AG09319 (cell line): ENCODE results near the gene SMG6.

Source experiments
- DNase-seq: peaks from one replicate; pipeline ENCODE4 v3.0.0-alpha.2; 2010; ENCODE audit warnings: low read depth; ENCODE audit errors: extremely low read depth
- TF ChIP-seq, protein P1 (sequence below): IDR thresholded peaks from 2 replicates; pipeline ENCODE4 v1.5.1; 2011; ENCODE audit warnings: low read depth, mild to moderate bottlenecking, inconsistent platforms, low read length, moderate library complexity

SMG6 gene

GRCh38 chr17:2064980-2065785 is 238.4 kb downstream of the SMG6 start:
- TF ChIP-seq, protein P1, sequence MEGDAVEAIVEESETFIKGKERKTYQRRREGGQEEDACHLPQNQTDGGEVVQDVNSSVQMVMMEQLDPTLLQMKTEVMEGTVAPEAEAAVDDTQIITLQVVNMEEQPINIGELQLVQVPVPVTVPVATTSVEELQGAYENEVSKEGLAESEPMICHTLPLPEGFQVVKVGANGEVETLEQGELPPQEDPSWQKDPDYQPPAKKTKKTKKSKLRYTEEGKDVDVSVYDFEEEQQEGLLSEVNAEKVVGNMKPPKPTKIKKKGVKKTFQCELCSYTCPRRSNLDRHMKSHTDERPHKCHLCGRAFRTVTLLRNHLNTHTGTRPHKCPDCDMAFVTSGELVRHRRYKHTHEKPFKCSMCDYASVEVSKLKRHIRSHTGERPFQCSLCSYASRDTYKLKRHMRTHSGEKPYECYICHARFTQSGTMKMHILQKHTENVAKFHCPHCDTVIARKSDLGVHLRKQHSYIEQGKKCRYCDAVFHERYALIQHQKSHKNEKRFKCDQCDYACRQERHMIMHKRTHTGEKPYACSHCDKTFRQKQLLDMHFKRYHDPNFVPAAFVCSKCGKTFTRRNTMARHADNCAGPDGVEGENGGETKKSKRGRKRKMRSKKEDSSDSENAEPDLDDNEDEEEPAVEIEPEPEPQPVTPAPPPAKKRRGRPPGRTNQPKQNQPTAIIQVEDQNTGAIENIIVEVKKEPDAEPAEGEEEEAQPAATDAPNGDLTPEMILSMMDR: peak; percentile 57

DNA sequence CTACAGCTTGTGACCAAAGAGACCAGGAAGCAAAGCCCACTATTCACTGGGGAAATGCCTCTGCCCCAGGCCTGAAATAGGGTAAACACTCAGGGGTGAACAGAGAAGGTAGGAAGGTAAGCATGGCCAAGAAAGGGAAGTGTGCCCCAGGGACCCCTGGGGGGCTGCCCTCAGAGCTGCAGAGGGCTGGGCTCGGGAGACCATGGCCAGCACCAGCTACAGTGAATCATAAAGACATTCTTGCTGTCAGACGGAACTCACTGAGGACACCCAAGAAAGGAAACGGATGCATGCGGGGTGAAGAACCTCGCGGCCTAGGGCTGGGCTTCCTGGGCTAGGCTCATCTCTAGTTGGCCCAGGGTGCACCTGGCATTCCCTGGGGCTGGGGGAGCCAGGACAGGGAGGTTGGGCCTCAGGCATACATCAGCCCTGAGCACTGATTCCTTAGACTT is 239.0 kb downstream of the SMG6 start:
- TF ChIP-seq, protein P1: no peak
- DNase-seq: no peak

More at GRCh38 chr17:2064980-2065785, 238.4 kb downstream of the SMG6 start:
- DNase-seq: no peak

GRCh38 chr17:2064147-2064489 is 239.5 kb downstream of the SMG6 start:
- TF ChIP-seq, protein P1: no peak
- no peak for DNase-seq

GRCh38 chr17:2063261-2064146 is 240.1 kb downstream of the SMG6 start:
- no peak for DNase-seq
- TF ChIP-seq, protein P1: no peak

- TF ChIP-seq, protein P1: no peak
- DNase-seq: no peak
These were observed 240.9 kb downstream of the SMG6 start for GRCh38 chr17:2062571-2063183.

GRCh38 chr17:2061441-2061958 is 242.1 kb downstream of the SMG6 start:
- TF ChIP-seq, protein P1: no peak
- no peak for DNase-seq
